GM21526 (cell line): ENCODE measurements around the gene SPATA6L.
"Not testable (repeated sequence)": the region's sequence is repeated elsewhere in the genome, so short reads cannot be mapped to it uniquely, and the experiment has no call there.

Experiments
- ATAC-seq: cut with Tn5 transposase; IDR thresholded peaks from one replicate; pipeline ENCODE4 v1.9.1; 2021; ENCODE audit warnings: moderate library complexity; ENCODE audit not compliant: unreplicated experiment, low FRiP score

The SPATA6L gene

GRCh38 chr9:4642351-4642750 is 23.9 kb downstream of the SPATA6L start:
- ATAC-seq, result no peak

GRCh38 chr9:4640027-4640426 is 26.3 kb downstream of the SPATA6L start:
- ATAC-seq, result no peak

- no peak for ATAC-seq
Measured at GRCh38 chr9:4639420-4639819, 26.9 kb downstream of the SPATA6L start.

GRCh38 chr9:4638968-4639367 is 27.3 kb downstream of the SPATA6L start:
- ATAC-seq, result no peak

GRCh38 chr9:4630836-4631235 is 35.4 kb downstream of the SPATA6L start:
- no peak for ATAC-seq

- no peak for ATAC-seq
Measured at GRCh38 chr9:4622016-4622415, 44.3 kb downstream of the SPATA6L start.

- ATAC-seq, result no peak
Measured at GRCh38 chr9:4620881-4621555, 45.3 kb downstream of the SPATA6L start.

- ATAC-seq, result no peak
Measured at GRCh38 chr9:4620057-4620765, 46.1 kb downstream of the SPATA6L start.

- no peak for ATAC-seq
Measured at GRCh38 chr9:4618700-4619099, 47.6 kb downstream of the SPATA6L start.

GRCh38 chr9:4617752-4618151 is 48.5 kb downstream of the SPATA6L start:
- ATAC-seq, result no peak

GRCh38 chr9:4615778-4616177 is 50.5 kb downstream of the SPATA6L start:
- no peak for ATAC-seq

- no peak for ATAC-seq
Measured at GRCh38 chr9:4615251-4615650, 51.0 kb downstream of the SPATA6L start.

GRCh38 chr9:4614627-4615026 is 51.7 kb downstream of the SPATA6L start:
- no peak for ATAC-seq

- ATAC-seq, result not testable (repeated sequence)
Measured at GRCh38 chr9:4606033-4606432, 60.2 kb downstream of the SPATA6L start.

- peak; percentile 87 for ATAC-seq
Measured at GRCh38 chr9:4604678-4605095, 61.6 kb downstream of the SPATA6L start.

- no peak for ATAC-seq
Measured at GRCh38 chr9:4603830-4604229, 62.5 kb downstream of the SPATA6L start.

GRCh38 chr9:4600368-4600767 is 65.9 kb downstream of the SPATA6L start:
- ATAC-seq, result no peak

GRCh38 chr9:4596165-4596922 is 69.9 kb downstream of the SPATA6L start:
- ATAC-seq, result peak; percentile 64

GRCh38 chr9:4594994-4595393 is 71.3 kb downstream of the SPATA6L start:
- no peak for ATAC-seq

GRCh38 chr9:4594545-4594944 is 71.7 kb downstream of the SPATA6L start:
- no peak for ATAC-seq

GRCh38 chr9:4592886-4593285 is 73.4 kb downstream of the SPATA6L start:
- no peak for ATAC-seq
